GM13977 (cell line): Measurements from ENCODE around the gene AGBL1.

Experiments
- DNase-seq: peaks from one replicate; pipeline ENCODE4 v3.0.0; 2012; ENCODE audit warnings: low spot score
- CTCF ChIP-seq: IDR thresholded peaks from 2 replicates; pipeline ENCODE4 v1.5.1; 2012; ENCODE audit warnings: mild to moderate bottlenecking, control low read depth; ENCODE audit not compliant: insufficient read depth; ENCODE audit errors: extremely low read depth, missing control alignments
- in situ Hi-C: fragments of 300-500 bp; cut with MboI; formaldehyde crosslinking; loops from one replicate; pipeline ENCODE4 v1.12.0; 2022; ENCODE audit warnings: low sequenced_read_pairs, low pct_unique_long_range_greater_than_20kb, mixed read lengths, inconsistent platforms; ENCODE audit not compliant: unreplicated experiment

AGBL1 gene

GRCh38 chr15:86570738-86571137, 491.1 kb downstream of the AGBL1 start:
- no peak for TF ChIP-seq CTCF
- no peak for DNase-seq
- in situ Hi-C loops: no loop called here

GRCh38 chr15:86571873-86572272, 492.2 kb downstream of the AGBL1 start:
- no peak for TF ChIP-seq CTCF
- in situ Hi-C loops: no loop called here
- DNase-seq: no peak

- in situ Hi-C loops: no loop called here
- no peak for DNase-seq
These were observed 492.7 kb downstream of the AGBL1 start for GRCh38 chr15:86572368-86572841.

GRCh38 chr15:86573476-86573875, 493.8 kb downstream of the AGBL1 start:
- TF ChIP-seq CTCF: no peak
- DNase-seq: no peak
- in situ Hi-C loops: no loop called here

More at GRCh38 chr15:86572368-86572841, 492.7 kb downstream of the AGBL1 start:
- no peak for TF ChIP-seq CTCF

GRCh38 chr15:86588413-86588812, 508.7 kb downstream of the AGBL1 start:
- no peak for TF ChIP-seq CTCF
- in situ Hi-C loops: no loop called here
- DNase-seq: no peak

GRCh38 chr15:86590461-86590860, 510.8 kb downstream of the AGBL1 start:
- in situ Hi-C loops: no loop called here
- TF ChIP-seq CTCF: no peak

GRCh38 chr15:86591158-86591557, 511.5 kb downstream of the AGBL1 start:
- in situ Hi-C loops: no loop called here
- DNase-seq: no peak
- TF ChIP-seq CTCF: no peak

More at GRCh38 chr15:86590461-86590860, 510.8 kb downstream of the AGBL1 start:
- DNase-seq: no peak
